ENCODE data around the gene CASZ1.

CASZ1 gene

GRCh38 chr1:10771789-10772188 lies 24.7 kb downstream of the CASZ1 start:
- Histone ChIP-seq H3K27me3 (ENCODE audit: insufficient read depth, low read length, poor library complexity) (peaks cover 41% of the 10 kb centered on the region), H3K27ac (ENCODE audit: low read length) (no peak overlapping the region), H3K4me3 (ENCODE audit: low read depth in 1 of 2, low read length in 2 of 2) (no peak overlapping the region), H3K9ac (ENCODE audit: low read depth, low read length) (no peak overlapping the region), H3K79me2 (ENCODE audit: insufficient read depth, low read length) (no peaks in the 10 kb centered on the region), H2AFZ (ENCODE audit: low read depth, low read length) (no peak overlapping the region), H3K9me3 (ENCODE audit: insufficient read depth, low read length, severe bottlenecking) (no peaks in the 10 kb centered on the region), H3K4me1 (ENCODE audit: insufficient read depth, low read length) (no peaks in the 10 kb centered on the region), H3K4me2 (ENCODE audit: insufficient read depth, low read length) (no peak overlapping the region), H4K20me1 (ENCODE audit: insufficient read depth, low read length) (no peaks in the 10 kb centered on the region; the same call in 1 of the 2 replicates), H3K36me3 (ENCODE audit: insufficient read depth, low read length) (no peaks in the 10 kb centered on the region)
- TF ChIP-seq CTCF (IDR thresholded peaks at IDR 0.05; ENCODE audit: borderline replicate concordance, extremely low read depth, low read length, poor library complexity, severe bottlenecking) (no peak), EZH2 (IDR thresholded peaks at IDR 0.05; ENCODE audit: borderline replicate concordance, low read depth, low read length, severe bottlenecking) (no peak)
- no peak for ATAC-seq (ENCODE audit: insufficient read depth, low read depth)
- no peak for DNase-seq

- no peak overlapping the region for H3K4me3 ChIP-seq (ENCODE audit: low read depth in 1 of 2, low read length in 2 of 2)
- DNase-seq = peak; percentile 9
- no peak overlapping the region for H3K9ac ChIP-seq (ENCODE audit: low read depth, low read length)
- H3K9me3 ChIP-seq (ENCODE audit: insufficient read depth, low read length, severe bottlenecking) = no peaks in the 10 kb centered on the region
- TF ChIP-seq EZH2 (IDR thresholded peaks at IDR 0.05; ENCODE audit: borderline replicate concordance, low read depth, low read length, severe bottlenecking) (no peak), CTCF (IDR thresholded peaks at IDR 0.05; ENCODE audit: borderline replicate concordance, extremely low read depth, low read length, poor library complexity, severe bottlenecking) (no peak)
- no peaks in the 10 kb centered on the region for H3K4me1 ChIP-seq (ENCODE audit: insufficient read depth, low read length)
- H2AFZ ChIP-seq (ENCODE audit: low read depth, low read length) = no peak overlapping the region
- H3K27me3 ChIP-seq (ENCODE audit: insufficient read depth, low read length, poor library complexity) = peaks cover 17% of the 10 kb centered on the region
- no peaks in the 10 kb centered on the region for H4K20me1 ChIP-seq (ENCODE audit: insufficient read depth, low read length)
- no peak overlapping the region for H3K4me2 ChIP-seq (ENCODE audit: insufficient read depth, low read length)
- H3K79me2 ChIP-seq (ENCODE audit: insufficient read depth, low read length) = no peaks in the 10 kb centered on the region
- H3K27ac ChIP-seq (ENCODE audit: low read length) = no peak overlapping the region
- no peak for ATAC-seq (ENCODE audit: insufficient read depth, low read depth)
- no peaks in the 10 kb centered on the region for H3K36me3 ChIP-seq (ENCODE audit: insufficient read depth, low read length)
Observed at GRCh38 chr1:10768552-10768951, 27.9 kb downstream of the CASZ1 start.

GRCh38 chr1:10767282-10767681 lies 29.2 kb downstream of the CASZ1 start:
- TF ChIP-seq CTCF (IDR thresholded peaks at IDR 0.05; ENCODE audit: borderline replicate concordance, extremely low read depth, low read length, poor library complexity, severe bottlenecking) = no peak
- no peak overlapping the region for H3K27ac ChIP-seq (ENCODE audit: low read length)
- H3K79me2 ChIP-seq (ENCODE audit: insufficient read depth, low read length) = no peaks in the 10 kb centered on the region
- H3K4me1 ChIP-seq (ENCODE audit: insufficient read depth, low read length) = no peaks in the 10 kb centered on the region
- ATAC-seq (ENCODE audit: insufficient read depth, low read depth) (no peak), DNase-seq (no peak)
- no peaks in the 10 kb centered on the region for H4K20me1 ChIP-seq (ENCODE audit: insufficient read depth, low read length)
- H3K4me2 ChIP-seq (ENCODE audit: insufficient read depth, low read length) = no peak overlapping the region
- no peaks in the 10 kb centered on the region for H3K9me3 ChIP-seq (ENCODE audit: insufficient read depth, low read length, severe bottlenecking)
- no peak overlapping the region for H3K4me3 ChIP-seq (ENCODE audit: low read depth in 1 of 2, low read length in 2 of 2)
- peaks cover 14% of the 10 kb centered on the region for H3K27me3 ChIP-seq (ENCODE audit: insufficient read depth, low read length, poor library complexity)
- no peaks in the 10 kb centered on the region for H3K36me3 ChIP-seq (ENCODE audit: insufficient read depth, low read length)
- H3K9ac ChIP-seq (ENCODE audit: low read depth, low read length) = no peak overlapping the region
- H2AFZ ChIP-seq (ENCODE audit: low read depth, low read length) = no peak overlapping the region

Data from DND-41 (cell line).